NCI-H2227 treated with DMSO at 0.1 percent for 48 hours (cell line): ENCODE measurements around the gene NXPH1.

ENCODE experiments used
- DNase-seq: peaks from one replicate; lab custom pipeline; 2025; lab: John Stamatoyannopoulos, UW

Gene NXPH1

DNA sequence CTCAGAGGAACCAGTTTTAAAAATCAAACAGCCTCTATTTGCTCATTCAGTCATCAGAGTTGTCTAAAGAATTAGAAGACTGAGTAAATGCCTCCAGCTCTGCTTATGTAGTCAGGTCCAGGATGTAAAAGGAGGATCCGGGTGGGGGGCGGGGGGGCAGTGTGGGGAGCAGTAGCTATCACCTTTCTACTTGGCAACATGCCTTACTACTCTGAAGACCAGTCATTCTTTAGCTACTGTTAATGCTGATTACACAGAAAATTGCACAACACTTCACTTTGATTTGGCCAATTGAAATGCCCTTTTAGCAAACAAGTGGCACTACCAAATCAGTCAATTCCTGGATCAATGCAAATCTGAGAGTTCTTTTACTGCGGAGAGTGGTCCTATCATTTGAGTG is 164.2 kb downstream of the NXPH1 start:
- no peak for DNase-seq

DNA sequence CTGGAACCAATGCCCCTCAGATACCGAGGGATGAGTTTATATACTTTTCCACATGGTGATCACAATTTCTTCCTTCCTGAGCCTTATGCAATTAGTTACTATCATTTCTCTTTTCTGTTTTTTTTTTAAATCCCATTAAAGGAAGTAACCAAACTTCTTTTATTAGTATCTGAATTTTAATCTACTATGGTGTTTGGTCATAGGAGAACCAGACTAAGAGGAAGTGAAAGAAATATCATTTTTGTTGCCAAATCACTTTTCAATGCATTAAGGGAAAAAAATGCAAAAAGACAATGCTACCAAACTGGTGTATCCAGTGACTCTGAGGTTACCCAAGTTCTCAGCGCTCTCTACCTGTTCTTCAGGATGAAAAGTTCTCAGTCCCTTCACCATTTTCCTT is 167.7 kb downstream of the NXPH1 start:
- no peak for DNase-seq

DNA sequence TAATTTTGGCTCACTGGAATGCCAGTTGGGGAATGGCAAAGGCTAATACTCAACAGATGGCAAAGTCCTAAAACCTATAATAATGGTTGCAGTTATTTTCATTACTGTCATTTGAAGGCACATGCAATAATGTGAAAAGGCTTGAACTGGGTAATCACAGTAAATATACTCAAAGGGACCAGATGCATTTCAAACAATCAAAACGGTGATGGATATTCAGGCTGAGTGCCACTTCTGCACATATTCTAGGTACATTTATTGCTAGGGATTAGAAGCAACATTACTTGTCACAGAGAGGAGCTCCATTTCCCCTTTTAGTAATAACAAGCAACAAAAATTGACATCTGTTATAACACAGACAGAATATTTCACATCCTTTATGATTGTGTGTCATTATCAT is 171.8 kb downstream of the NXPH1 start:
- DNase-seq: peak; percentile 87

DNA sequence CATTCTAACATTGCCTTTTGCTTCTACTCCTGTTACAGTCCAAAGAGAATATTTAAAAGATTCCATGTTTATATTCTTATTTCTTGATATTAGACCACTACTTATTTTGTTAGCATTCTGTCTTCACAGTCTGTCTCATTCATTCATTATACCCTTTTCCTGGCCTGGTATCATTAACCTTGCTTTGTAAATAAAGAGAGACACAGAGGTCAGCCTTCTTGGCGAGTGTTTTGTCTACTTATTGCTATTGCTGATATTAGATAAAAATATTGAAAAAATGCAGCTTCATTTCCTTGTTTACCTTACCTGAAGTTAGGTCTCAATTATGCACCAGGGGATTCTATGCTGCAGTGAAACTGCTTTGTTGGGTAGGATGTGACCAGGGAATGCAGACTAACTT is 179.2 kb downstream of the NXPH1 start:
- DNase-seq: no peak

DNA sequence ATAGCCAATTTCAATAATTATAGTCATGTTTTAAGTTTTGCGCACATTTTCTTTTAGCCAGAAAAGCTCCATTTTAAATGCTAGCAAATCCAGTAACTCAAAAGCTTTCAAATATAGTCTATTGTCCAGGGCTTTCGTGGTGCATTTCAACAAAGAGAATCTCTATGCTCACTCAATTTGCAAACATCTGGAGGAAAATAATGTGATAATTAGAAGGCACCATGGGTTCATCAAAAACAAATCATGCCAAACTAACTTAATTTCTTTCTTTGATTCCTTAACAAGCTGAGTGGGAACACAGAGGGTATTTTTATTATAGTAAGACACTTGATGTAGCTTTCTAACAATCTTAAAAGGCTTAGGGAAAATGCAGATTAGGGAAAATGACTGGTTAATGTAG is 179.8 kb downstream of the NXPH1 start:
- no peak for DNase-seq

DNA sequence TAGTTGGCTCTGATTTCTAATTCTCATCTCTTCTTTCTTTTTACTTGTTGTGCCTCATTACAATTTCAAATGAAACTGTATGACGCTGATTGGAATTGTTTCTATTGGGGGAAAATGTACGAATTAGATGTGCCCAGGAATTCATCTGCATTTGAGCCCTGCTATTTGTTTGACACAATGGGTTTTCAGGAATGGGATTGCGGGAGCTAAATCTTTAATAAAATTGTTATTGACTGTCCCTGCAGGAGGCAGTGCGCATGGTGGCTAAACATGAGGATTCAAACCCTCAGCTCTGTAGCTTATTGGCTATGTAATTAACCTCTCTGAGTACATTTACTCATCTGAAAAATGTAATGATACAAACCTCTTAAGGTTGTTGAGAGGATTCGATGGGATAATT is 181.6 kb downstream of the NXPH1 start:
- no peak for DNase-seq

DNA sequence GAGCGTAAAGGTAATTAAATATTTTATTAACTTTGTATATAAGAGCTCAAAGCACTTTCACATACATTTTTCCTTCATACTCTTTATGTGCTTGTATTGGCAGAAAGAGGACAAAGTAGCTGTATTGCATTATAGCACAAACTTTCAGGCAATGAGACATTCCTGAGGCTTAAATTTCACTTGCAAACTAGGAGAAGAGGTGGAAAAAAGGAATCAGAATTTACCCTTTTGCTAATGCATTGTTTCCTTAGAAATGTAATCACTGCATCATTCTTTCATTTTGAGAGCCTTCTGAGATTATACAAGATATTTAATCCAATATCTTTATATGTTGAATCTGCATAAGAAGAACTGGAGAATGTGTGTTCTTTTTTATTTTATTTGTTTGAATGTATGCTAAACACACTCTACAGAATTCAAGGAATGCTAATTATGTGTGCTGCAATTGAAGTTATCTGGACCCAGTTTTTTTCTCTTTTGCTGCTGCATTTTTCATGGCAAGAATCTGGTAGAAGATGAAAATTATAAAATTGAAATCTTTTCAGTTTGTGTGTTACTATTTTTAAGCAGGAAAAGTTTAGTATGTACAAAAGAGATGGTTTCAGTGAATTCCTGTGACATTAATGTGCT is 185.1 kb downstream of the NXPH1 start:
- DNase-seq: no peak

DNA sequence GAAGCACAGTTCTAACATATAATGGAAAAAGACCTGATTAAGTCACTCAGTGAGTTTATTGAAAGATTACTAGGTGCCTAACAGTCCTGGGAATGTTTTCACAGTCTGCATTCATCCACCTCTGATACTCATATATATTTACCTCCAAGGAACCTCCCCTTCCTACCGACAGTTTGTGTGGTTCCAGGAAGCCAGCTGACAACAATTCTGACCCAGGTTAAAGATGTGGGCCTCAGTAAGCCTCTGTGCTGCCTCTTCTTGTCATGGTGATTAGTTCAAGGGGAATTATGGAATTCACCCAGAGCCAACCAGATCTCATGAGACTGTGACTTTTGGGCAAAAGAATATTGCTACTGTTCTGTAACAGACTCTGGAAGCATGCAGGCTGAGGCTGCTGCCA is 186.8 kb downstream of the NXPH1 start:
- peak; percentile 43 for DNase-seq

DNA sequence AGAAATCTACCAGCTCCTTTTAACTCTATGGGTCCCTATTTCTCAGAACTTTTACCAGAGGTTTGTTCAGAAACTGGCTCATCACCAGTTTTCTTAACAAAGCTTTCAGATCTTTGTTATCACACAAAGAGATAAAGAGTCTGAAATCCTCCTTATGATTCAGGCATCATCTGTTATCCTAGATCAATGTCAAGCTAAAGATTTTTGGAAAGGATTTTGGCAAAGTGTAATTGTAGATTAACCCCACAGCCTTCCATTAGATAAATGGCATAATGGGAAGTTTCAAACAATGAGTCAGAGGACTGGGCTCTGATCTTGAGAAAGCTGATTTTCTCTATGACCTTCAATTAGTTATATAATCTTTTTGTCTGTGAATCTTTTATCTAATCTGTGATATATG is 192.2 kb downstream of the NXPH1 start:
- DNase-seq: peak; percentile 84

DNA sequence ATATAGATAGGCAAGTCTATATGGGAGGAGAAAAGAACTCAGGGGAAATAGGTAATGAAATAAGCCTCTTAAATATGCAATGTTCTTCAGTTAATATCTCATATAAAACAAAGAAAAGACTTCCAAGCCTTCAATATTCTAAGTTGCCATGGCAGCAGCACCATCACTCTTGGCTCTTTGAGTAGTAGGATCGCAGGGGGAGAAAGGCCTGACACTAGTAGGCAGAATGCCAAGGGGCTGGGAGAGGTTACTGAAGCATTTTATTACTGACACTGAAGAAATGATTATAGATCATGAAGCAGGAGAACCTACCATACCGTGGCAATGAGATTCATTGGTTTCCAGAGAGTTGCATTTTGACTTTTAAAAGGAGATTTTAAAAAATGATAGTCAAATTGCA is 193.9 kb downstream of the NXPH1 start:
- peak; percentile 64 for DNase-seq

DNA sequence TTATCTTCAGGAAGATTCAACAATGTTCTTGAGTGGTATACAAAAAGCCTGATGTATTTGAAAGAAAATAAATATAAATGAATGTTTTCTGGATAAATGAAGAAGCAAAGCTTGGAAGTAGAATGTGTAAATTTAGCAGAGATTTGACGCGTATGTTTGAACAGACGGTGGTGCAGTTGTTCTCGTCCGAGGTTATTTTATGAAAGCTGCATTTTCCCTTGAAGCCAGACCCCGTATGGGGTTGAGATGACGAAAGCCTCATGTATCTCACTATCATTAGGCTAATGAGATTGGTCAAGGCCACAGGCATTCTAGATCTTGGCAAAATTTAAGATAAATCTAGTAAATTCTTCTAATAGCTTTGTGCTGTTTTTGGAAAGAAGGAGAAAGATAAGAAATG is 195.2 kb downstream of the NXPH1 start:
- DNase-seq: peak; percentile 8

DNA sequence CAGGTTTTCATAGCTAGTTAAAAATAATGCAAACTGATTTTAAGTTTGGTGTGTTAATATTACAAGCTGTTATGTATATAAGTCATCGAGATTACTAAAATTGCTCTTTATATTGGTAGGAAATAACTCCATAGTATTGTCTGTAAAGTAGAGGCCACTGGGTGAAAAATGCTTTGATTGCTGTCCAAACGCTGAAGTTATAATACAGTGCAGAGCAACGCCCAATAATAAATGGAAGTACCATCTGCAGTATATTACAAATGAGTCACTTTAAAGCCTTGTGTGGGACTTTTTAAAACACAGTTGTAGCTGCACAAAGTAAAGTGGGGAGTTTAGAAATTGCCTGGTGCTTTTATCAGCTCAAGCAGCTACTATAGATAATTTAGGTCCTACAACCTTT is 196.1 kb downstream of the NXPH1 start:
- DNase-seq: peak; percentile 16

DNA sequence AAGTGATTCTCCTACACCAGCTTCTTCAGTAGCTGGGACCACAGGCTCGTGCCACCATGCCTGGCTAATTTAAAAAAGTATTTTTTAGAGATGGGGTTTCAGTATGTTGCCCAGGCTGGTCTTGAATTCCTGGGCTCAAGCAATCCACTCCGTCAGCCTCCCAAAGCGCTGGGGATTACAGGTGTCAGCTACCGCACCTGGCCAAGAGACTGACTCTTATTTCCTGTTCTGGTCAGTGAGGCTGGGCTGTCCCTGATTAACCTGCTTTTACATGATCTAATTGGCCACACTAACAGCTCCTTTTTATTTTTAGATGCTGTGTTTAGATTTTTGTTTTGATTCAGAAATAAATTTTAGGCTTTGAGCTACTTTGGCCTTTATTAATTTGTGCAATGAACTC is 203.9 kb downstream of the NXPH1 start:
- no peak for DNase-seq

DNA sequence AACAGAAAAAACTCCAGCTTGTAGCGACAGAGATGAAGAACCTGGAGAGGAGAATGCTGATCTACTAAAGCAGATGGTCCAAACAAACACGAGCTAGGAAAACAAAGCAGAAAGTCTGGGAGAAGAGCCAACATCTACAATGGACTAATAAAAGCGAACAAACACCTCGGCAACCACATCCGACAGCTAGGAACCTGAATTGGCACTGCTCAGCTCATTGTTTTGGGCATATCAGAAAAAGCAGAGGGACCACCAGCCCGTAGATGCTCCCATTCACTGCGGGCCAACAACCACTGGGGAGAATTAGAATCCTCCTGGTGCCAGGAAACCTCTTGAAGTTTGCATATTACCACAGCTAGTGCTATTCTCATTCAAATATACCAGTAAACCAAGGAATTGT is 204.7 kb downstream of the NXPH1 start:
- DNase-seq: peak; percentile 54

DNA sequence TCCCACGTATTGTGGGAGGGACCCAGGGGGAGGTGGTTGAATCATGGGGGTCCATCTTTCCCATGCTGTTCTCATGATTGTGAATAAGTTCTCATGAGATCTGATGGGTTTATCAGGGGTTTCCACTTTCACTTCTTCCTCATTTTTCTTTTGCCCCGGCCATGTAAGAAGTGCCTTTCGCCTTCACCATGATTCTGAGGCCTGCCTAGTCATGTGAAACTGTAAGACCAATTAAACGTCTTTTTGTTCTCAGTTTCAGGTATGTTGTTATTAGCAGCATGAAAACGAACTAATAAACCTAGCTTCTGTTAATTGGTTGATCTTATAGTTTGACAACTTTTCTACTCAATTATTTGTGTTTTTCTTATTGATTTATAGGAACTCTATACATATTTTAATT is 206.3 kb downstream of the NXPH1 start:
- DNase-seq: no peak

DNA sequence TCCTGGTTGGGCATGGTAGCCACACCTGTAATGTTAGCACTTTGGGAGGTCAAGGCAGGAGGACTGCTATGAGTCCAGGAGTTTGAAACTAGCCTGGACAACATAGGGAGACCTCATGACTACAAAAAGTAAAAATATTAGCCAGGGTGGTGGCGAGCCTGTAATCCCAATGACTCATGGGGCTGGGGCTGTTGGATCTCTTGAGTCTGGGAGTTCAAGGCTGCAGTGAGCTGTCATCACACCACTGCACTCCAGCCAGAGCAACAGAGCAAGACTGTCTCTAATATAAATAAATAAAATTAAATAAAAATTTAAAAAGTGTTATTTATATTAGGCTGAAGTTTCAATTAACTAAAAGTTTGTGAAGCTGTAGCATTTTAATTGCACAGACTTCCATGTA is 207.3 kb downstream of the NXPH1 start:
- no peak for DNase-seq

DNA sequence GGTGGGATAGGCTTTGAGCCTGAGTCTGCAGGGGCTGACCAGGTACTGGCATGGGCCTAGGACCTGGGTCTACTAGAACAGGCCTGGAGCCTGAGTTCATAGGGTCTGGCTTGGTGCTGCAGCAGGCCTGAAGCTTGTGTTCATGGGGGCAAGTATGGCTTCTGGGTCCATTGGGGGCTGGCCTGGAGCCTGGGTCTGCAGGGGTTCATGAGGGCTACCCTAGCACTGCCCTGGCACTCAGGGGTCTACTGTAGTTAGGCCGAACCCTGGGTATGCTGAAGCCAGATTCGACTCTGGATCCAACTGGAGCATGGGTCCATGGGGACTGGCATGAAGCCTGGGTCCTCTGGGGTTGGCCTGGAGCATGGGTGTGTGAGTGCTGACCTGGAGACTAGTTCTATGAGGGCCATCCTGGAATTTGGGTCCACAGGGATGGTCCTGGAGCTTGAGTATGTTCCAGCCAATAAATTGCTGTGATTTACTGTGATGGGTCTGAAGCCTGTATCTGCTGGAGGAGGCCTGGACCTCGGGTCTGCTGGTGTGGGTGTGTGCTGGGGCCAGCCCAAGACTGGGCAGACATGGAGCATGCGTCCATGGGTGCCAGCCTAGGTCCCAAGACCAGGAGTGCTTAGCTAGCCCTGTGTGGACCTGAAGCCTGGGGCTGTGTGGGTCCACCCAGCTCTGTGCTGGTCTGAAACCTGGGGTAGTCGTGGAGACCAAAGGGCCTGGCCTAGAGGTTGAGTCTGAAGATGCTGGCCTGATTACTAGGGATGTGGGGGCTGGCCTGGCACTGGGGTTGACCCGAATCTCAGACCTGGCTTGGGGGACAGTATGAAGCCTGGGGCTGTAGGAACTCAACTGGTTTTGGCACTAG is 235.5 kb downstream of the NXPH1 start:
- DNase-seq: no peak

DNA sequence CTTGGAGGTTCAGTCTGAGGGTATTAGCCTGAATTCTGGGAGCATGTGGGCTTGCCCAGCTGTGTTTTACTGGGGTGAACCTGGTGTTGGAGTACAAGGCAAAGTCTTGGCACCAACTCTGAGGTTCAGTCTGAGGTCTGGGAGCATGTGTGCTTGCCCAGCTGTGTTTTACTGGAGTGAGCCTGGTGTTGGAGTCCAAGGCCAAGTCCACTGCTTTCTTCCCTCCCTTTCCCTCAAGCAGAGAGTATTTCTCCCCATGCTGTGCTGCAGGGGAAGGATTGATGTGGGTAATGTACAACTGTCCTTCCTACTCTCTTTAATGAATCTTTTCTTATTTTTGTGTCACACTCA is 236.1 kb downstream of the NXPH1 start:
- DNase-seq: no peak

DNA sequence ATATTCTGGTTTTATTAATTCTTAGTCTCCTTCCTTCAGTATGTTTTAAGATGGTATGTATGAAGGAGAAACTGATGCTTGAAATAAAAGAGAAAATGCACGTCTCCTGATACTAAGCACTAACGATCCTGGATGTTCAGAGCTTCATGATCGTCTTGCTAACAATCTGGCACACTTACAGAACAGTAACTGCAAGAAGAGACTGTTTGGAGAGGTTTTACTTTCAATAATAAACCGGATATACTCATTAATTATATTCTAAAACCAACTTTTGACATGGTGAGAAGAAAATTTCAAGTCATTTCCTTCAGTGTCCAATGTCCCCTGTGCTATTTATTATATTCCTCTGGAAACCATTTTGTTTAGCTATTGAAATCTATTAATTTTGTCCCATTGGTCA is 251.0 kb downstream of the NXPH1 start:
- DNase-seq: no peak

DNA sequence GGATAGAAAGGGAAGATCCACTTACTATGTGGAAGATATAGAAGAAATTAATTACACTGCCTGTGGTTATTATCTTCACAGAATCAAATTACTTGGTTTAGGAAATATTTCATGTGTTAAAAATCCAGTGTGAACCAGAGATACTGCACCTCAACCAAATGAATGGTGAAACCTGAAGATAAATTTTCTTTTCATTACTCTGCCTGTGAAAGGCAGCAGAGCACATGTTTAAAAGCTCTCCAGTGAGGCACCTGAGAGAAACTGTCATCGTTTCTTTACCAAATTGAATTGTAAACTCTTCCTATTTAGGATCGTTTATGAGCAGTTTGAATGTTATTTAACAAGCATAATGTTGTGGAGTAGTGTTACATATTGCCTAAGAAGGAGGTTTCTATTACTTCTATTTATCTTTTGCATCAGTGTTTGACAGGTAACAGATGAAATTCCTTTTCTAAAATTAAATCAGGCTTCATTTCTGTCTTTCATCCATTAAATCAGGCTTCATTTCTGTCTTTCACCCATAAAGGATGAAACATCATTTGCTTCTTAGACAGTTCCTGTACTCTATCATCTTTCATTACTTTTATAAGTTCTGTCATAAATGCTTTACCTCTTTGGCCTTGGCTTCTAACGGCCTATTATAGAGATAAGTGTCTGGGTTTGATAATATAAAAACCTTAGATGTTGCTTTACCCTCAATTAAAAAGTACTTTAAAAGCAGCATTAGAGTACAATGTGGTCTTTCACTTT is 266.6 kb downstream of the NXPH1 start:
- no peak for DNase-seq

DNA sequence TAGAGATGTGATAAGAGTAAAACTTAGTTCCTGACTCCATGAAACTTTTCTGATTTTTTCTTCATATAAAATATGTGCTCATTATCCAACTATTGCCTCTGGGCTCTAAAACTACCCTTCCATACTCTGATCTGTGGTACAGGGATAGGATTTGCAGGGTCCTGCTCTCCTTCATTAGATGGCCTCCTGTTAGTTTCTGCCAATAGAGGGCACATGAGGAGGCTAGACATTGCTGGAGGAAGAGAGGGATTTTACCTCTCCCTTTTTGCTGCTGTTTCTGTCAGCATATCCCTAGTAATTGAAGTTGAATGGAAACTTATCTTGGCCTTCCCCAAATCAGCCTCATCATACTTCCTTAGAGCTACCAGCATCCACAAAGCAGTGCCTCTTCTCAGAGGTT is 269.4 kb downstream of the NXPH1 start:
- no peak for DNase-seq

DNA sequence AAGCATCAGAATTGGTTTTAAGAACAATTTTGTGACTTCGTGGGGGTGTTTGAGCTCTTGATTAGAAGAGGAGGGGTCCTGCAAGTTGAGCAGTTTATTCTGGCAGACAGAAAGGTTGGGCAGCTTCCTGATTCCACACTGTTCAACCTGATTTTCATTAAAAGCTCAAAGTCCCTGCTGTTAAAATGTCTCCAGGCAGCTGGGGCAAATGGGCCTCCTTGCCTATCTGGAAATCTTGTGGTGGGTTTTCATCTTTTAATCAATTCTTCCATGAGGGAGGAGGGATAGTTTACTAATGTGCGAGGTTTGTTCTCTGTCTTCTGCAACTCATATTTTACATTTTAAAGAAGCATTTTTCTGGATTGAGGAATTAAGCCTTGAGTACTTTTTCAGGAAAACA is 276.7 kb downstream of the NXPH1 start:
- DNase-seq: no peak

DNA sequence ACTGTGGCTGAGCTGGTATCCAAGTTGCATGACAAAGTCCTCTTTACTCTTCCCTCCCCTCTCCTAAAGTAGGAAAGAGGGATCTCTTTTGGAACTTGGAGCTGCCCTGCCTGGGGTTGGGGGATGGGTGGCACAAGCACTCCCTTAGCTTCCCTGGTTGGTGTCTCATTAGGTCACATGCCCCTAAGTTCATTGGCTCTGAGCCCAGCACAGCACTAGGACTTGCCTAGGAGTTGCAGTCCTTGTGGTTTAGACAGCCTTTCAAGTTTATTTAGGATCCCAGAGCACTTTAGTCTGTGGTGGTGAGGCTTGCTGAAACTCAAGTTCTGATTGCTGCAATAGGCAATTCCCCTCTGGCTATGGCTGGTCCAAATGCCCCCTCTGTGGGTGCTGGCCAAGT is 281.4 kb downstream of the NXPH1 start:
- no peak for DNase-seq
